Measurements from ENCODE around the gene UBE2H.
A peak's percentile ranks its signal among the peaks of the same experiment; 100 is the strongest.

UBE2H gene

GRCh38 chr7:129950191-129950932, 2.4 kb downstream of the UBE2H start:
- no peak for DNase-seq

DNA sequence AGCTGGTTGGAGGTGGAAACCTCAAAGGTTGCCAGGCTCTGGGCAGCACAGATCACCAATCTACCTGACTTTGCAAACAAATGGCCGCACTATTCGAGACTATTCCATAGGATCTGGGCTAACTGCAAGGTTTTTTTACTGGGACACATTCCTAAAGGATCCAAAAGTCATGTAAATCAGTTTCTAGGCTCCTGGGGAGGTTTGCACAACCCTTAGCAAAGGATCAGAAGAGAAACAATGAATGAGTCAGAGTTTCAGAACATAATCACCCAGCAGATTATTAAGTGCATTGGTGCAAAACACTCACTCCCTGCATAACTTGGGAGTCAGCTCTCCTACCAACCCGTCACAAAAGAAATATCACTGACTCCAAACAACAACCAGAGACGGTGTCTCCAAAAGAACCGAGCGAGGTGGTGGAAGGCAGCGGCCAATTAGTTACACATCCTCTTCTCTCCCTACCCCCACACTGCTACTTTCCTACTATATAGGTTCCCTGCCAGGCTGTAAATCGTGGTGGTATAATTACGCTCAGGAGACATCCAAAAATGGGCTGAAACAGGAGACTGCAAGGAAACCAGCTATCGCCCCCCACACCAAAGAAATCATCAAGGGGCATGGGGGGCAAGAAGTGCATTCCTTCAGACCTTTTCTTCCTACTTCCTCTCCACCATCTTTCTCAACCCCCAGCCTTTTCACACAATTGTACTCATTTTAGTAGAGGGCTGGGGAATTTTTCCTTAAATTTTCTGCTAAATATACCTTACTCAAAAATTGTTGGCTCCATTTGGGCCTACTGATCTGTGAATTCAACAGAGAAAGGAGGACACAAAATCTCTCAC, 3.2 kb downstream of the UBE2H start:
- DNase-seq = no peak

DNA sequence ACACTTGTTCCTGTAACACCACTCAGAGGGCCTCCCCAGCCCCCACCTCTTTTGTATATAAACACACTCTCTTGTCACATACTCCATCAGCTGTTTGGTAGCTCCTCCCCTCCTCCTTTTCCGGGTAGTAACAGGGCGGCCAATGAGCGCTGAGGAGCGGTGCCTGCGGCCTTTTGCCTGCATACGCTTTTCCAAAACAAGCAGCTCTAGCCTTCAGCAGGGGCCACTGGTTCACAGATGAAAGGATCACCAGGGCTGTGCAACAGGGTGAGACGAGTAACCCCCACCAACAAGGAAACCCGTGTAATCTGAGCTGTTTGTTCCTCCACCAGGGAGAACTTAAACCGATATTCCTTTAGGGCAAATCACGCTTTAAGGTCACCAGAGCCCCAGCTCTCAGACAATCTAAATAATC, 3.9 kb downstream of the UBE2H start:
- peak; percentile 91 to 96 for DNase-seq

DNA sequence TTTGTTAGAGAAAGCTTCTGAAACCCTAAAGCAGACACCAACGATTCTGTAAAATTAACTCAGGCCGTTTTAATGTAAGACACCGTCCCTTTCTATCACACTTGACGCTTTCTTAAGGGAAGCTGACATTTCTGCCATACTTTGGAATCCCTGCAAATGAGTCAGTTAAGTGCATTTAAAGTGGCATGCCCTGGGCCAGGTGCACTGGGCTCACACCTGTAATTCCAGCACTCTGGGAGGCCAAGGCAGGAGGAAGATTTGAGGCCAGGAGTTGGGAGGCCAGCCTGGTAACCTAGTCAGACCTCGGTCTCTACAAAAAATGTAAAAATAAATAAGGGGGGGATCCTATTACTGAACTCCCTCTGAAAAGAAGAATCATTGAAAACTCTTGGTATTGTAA, 4.4 kb downstream of the UBE2H start:
- DNase-seq = no peak

DNA sequence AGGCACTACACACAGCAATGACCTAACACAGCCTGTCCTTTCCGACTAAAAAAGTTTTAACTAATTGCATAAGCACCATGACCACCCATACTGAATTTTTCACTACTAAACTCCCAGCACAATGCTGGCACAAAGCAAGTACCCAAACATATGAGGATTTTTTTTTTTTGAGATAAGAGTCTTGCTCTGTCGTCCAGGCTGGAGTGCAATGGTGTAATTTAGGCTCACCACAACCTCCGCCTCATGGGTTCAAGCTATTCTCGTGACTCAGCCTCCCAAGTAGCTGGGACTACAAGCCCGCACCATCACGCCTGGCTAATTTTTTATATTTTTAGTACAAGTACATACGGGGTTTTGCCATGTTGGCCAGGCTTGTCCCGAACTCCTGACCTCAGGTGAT, 5.1 kb downstream of the UBE2H start:
- no peak for DNase-seq

GRCh38 chr7:129947049-129947448, 5.7 kb downstream of the UBE2H start:
- DNase-seq = no peak

GRCh38 chr7:129946282-129946681, 6.5 kb downstream of the UBE2H start:
- no peak for DNase-seq

GRCh38 chr7:129943352-129943751, 9.4 kb downstream of the UBE2H start:
- DNase-seq = no peak

DNA sequence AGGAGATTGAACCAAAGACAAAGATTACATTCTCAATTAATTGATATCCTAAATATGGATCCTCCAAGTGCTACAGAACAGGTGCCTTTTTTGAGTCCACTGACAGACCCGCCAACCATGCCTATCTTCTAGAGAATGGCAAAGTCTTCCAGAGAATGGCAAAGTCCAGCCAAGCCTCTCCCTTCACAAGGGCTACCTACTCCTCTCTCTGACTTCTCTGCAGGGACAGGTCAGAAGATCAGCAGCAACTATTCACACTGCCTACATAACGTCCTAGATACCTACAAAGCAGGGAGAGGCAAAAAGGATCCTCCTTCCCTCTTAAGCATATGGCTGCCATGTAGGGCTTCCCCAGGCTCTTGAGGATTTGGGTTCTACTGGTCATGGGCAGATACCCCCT, 12.4 kb downstream of the UBE2H start:
- DNase-seq = no peak

DNA sequence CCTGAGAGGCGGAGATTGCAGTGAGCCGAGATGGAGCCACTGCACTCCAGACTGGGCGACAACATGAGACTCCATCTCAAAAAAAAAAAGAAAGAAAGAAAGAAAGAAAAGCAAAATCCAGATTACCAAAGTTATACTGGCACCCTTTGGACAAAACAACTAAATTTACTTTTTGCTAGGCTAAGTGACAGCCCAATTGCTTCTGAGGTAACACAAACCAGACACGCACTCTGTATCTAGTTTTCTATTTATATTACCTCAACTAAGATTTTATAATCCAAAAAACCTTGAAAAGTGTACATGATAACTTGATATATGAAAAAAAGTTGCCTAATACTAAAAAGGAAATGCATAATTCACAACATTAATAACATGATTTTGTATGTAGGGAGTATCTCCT, 12.9 kb downstream of the UBE2H start:
- no peak for DNase-seq

DNA sequence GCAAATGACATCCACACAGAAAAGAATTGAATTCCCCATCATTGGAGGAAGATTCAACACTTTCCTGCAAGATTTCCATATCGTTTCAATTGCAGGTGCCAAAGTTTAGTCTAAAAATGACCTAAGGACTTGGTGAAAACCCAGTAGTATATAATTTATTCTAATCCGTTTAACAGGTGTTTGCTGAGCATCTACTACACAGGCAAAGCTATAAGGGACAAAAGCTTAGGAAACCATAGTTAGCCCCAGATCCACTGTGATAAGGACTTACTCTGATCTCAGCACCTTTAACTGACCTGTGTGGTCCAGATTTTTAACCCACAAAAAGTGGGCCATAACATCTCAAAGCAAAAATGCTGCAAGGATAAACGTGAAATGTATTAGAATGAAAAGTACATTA, 19.1 kb downstream of the UBE2H start:
- DNase-seq = no peak

GRCh38 chr7:129926618-129927017, 26.1 kb downstream of the UBE2H start:
- no peak for DNase-seq

GRCh38 chr7:129925416-129926002, 27.3 kb downstream of the UBE2H start:
- no peak for DNase-seq

DNA sequence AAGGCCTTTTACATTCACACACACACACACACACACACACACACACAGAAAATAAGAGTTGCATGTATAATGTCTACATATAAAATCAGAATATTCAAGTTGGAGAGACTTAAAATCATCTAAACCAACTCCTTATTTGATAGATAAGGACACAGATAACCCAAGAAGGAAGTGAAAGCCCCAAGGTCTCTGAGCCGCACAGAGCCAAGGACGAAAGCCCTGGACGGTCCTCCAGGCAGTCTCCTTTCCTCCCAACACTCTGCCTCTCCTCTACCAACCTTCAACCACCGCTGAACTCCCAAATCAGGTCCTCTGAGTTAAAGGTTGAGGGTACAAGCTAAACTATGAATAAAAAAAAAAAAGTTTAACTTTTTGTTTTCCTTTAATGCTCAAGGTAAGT, 28.2 kb downstream of the UBE2H start:
- DNase-seq = no peak

DNA sequence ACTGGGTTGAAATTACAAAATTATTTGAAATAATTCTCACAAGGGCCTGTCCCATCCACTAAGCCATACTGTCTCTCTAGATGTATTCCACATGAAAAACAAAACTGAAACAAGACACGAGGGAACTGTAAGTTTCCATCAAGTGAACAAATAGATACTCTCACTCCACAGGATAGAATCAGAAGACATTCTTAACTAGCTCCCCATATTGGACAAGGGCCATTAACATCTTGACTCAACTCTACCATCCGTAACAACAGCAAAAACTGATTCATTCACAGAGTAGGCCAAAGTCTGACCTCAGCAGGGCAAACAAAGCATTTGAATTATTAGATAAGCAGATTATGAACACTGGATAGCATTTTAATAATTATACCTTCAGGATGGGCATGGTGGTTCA, 29.1 kb downstream of the UBE2H start:
- no peak for DNase-seq

- DNase-seq = no peak
These were observed 33.3 kb downstream of the UBE2H start for GRCh38 chr7:129919492-129919891.

DNA sequence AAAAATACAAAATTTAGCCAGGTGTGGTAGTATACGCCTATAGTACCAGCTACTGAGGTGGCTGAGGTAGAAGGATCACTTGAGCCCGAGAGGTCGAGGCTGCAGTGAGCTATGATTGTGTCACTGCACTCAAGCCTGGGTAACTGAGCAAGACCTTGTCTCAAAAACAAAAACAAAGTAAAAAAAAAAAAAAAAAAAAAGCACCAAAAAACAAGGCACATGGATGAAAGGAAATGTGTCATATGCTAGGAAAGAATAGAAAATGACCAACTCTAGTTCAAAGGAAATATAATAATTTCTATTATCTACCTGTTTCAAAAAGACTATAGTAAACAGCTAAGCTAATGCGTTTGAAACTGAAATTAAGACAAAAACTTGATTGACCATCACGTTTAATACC, 33.8 kb downstream of the UBE2H start:
- DNase-seq = no peak

DNA sequence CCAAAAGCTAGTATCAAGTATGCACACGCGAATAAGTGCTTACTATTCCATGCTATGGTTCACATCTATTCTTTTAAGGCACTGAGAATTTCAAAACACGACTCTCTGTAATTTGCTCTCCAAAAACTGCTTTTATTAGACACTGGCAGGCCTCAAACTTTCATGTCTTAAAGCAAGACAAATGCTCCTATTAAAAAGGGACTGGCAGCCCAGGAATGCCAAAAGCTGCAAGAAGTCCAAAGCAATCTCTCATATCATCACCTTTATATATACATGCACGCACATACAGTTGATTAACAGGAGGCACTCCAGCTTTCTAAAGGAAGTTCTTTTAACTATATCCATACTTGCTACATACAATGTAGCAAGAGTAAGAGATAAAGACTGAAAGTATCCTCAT, 34.8 kb downstream of the UBE2H start:
- DNase-seq = no peak

DNA sequence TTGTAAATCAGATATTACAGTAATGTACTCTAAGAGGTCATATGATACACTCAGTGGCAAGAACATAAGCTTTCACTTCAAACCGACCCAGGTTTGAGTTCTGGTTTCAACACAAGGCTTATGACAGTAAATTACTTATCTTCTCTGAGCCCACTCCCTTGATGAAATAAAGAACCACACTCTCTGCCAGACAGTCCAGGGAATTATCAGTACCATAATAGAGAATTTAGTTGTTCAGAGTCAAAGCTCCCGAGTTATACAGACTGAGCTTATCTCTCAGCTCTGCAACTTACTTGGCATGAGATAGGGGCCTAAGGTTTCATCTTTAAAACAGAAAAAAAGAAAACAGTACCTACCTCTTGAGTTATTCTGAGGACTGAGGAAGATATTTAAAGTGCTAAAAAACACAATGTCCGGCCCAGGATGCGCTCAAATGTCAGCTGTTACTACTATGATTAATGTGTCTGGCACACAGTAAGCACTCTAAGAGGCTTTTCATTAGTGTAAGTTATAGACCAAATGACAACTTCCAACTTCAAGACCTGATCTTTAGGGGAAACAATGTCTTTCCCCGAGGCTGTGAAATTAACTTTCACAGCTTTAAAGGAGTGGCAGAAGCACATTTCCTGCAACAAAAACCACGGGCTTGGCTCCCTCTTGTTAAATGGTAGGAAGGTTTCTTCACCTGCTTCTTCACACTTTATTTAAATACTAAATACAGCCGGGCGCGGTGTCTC, 38.1 kb downstream of the UBE2H start:
- no peak for DNase-seq

DNA sequence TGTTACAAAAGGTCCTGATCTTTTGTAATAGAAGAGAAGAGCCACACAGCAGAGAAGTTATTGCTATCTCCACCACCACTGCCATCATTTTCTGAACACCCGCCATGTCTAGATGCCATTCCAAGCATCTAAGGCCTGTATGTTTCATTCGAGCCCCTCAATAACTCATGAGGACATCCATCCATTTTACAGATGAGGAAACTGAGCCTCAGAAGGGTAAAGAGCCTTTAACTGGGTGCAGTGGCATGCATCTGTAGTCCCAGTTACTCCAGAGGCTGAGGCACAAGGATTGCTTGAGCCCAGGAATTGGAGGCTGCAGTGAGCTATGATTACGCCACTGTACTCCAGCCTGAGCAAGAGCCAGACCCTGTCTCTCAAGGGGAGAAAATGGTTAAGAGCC, 39.3 kb downstream of the UBE2H start:
- DNase-seq = no peak

- DNase-seq = no peak
These were observed 41.0 kb downstream of the UBE2H start for GRCh38 chr7:129911790-129912189.

GRCh38 chr7:129909669-129910068, 43.1 kb downstream of the UBE2H start:
- no peak for DNase-seq

DNA sequence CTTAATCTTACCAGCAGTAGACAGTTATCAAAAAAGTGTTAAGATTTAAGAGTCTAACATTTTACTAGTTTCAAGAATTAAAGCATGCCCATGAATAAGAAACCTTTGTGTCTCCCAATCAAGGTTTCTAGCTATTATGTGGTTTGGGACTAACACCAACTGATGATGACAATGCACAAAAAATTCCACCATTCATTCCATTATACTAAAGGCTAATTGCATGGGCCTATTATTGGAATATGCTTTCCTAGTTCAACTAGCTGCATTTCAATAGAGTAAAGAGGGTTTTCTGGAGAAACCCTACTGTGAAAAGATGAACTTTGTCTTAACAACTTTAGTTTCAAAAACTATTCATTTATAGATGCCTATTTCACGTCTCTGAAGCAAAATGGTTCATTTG, 44.6 kb downstream of the UBE2H start:
- no peak for DNase-seq
